Measurements from ENCODE around the gene ORC4.
A peak's percentile ranks its signal among the peaks of the same experiment; 100 is the strongest.

The ORC4 gene

GRCh38 chr2:148020111-148021058, at the start of gene ORC4:
TSS of gene ORC4 (minus strand) at chr2:148020737. CDS start at chr2:147975958, 44,779 bp downstream.
- DNase-seq, result peak; percentile 99

GRCh38 chr2:148067801-148068200, 47.3 kb upstream of the ORC4 start:
- no peak for DNase-seq

GRCh38 chr2:148065936-148066335, 45.4 kb upstream of the ORC4 start:
- DNase-seq, result no peak

- no peak for DNase-seq
Observed at GRCh38 chr2:148063633-148064032, 43.1 kb upstream of the ORC4 start.

GRCh38 chr2:148058641-148059040, 38.1 kb upstream of the ORC4 start:
- no peak for DNase-seq

GRCh38 chr2:148052687-148053086, 32.1 kb upstream of the ORC4 start:
- no peak for DNase-seq

- DNase-seq, result no peak
Observed at GRCh38 chr2:148049284-148049683, 28.7 kb upstream of the ORC4 start.

- no peak for DNase-seq
Observed at GRCh38 chr2:148048475-148049221, 28.1 kb upstream of the ORC4 start.

- DNase-seq, result no peak
Observed at GRCh38 chr2:148046802-148047201, 26.3 kb upstream of the ORC4 start.

GRCh38 chr2:148044322-148044721, 23.8 kb upstream of the ORC4 start:
- no peak for DNase-seq

- DNase-seq, result no peak
Observed at GRCh38 chr2:148042219-148042618, 21.7 kb upstream of the ORC4 start.

GRCh38 chr2:148039783-148040182, 19.2 kb upstream of the ORC4 start:
- DNase-seq, result no peak

- DNase-seq, result no peak
Observed at GRCh38 chr2:148032215-148032614, 11.7 kb upstream of the ORC4 start.

- no peak for DNase-seq
Observed at GRCh38 chr2:148031152-148031551, 10.6 kb upstream of the ORC4 start.

- DNase-seq, result no peak
Observed at GRCh38 chr2:148028781-148029180, 8.2 kb upstream of the ORC4 start.

GRCh38 chr2:148027822-148028221, 7.3 kb upstream of the ORC4 start:
- no peak for DNase-seq

GRCh38 chr2:148026573-148026972, 6.0 kb upstream of the ORC4 start:
- DNase-seq, result no peak

- no peak for DNase-seq
Observed at GRCh38 chr2:148023861-148024260, 3.3 kb upstream of the ORC4 start.

GRCh38 chr2:148022882-148023281, 2.3 kb upstream of the ORC4 start:
- DNase-seq, result no peak

GRCh38 chr2:148022351-148022750, 1.8 kb upstream of the ORC4 start:
- DNase-seq, result no peak

- no peak for DNase-seq
Observed at GRCh38 chr2:148021886-148022285, 1.3 kb upstream of the ORC4 start.

- peak; percentile 68 for DNase-seq
Observed at GRCh38 chr2:148021059-148021861, 723 bp upstream of the ORC4 start, which contains the start of gene MBD5. TSS of gene MBD5 (plus strand) at chr2:148021091.

- no peak for DNase-seq
Observed at GRCh38 chr2:148014616-148015015, 5.9 kb downstream of the ORC4 start.

Measured in RPMI8226 (cell line).